Tibial nerve (tissue), 3 donors: Measurements from ENCODE around the gene ABHD8.

Source experiments
- POLR2A ChIP-seq, 2 donors: fragments of 450-650 bp; IDR thresholded peaks; one replicate each; pipeline ENCODE4 v1.6.1; 2017; ENCODE audit warnings: antibody characterized with exemption in 2 of 2, mild to moderate bottlenecking in 2 of 2, moderate library complexity in 2 of 2
- TF ChIP-seq, protein P1 (sequence below), 5 experiments: fragments of 200-600 bp in 3 of 5; fragments of 450-650 bp in 2 of 5; sonication (generic) in 3 of 5; IDR thresholded peaks; one replicate each; pipeline ENCODE4 v1.5.1; 2016 to 2019; ENCODE audit warnings: antibody characterized with exemption in 5 of 5, mild to moderate bottlenecking in 3 of 5, moderate library complexity in 2 of 5

GRCh38 chr19:17256130-17256529 is 47.1 kb downstream of the ABHD8 start:
- TF ChIP-seq, protein P1, sequence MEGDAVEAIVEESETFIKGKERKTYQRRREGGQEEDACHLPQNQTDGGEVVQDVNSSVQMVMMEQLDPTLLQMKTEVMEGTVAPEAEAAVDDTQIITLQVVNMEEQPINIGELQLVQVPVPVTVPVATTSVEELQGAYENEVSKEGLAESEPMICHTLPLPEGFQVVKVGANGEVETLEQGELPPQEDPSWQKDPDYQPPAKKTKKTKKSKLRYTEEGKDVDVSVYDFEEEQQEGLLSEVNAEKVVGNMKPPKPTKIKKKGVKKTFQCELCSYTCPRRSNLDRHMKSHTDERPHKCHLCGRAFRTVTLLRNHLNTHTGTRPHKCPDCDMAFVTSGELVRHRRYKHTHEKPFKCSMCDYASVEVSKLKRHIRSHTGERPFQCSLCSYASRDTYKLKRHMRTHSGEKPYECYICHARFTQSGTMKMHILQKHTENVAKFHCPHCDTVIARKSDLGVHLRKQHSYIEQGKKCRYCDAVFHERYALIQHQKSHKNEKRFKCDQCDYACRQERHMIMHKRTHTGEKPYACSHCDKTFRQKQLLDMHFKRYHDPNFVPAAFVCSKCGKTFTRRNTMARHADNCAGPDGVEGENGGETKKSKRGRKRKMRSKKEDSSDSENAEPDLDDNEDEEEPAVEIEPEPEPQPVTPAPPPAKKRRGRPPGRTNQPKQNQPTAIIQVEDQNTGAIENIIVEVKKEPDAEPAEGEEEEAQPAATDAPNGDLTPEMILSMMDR (IDR thresholded peaks at IDR 0.05): no peak
- no peak for TF ChIP-seq POLR2A (IDR thresholded peaks at IDR 0.05)
